ENCODE results near the gene GPR55.

The GPR55 gene

DNA sequence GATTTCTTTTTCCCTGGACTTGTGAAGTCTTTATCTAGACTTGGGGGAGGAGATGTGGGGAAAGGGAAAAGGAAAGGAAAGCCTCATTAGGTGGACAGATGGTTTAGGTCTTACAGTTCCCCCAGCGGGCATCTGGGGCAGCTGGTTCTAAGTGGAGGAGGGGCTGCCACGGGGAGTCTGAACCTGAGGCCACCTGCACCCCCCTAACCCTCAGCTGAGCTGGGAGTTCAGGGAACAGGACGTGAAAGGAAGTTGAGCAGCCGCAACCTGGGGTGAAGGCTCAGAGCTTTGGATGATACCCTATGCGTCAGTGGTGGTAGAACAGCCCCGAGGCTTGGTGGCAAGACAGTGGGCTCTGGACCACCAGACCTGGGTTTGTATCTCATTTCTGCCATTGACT lies 33.5 kb downstream of the GPR55 start:
- POLR2A ChIA-PET = no interaction called here

DNA sequence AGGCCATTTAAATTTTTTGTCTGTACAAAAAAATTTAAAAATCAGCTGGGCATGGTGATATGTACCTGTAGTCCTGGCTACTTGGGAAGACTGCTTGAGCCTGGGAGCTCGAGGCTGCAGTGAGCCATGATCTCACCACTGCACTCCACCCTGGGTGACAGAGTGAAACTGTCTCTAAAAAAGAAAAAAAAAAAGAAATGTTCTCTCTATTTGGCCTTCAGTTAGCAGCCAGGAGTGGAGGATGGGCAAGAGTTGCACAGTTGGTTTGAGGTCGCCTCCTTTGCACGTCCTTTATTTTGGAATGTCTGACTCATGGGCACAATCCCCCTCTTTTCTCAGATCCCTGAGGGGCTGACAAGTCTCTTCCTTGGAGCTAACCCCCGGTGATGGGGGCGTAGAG lies 34.0 kb downstream of the GPR55 start:
- no peak overlapping the region for H3K4me3 ChIP-seq (ENCODE audit: control insufficient read depth in 1 of 7, extremely low read depth in 1 of 7, insufficient read depth in 4 of 7, low read depth in 2 of 7, low read length in 6 of 7)
- WGBS (ENCODE audit: insufficient coverage) = 90% methylated on average over 2 of the region's 5 CpGs
- CTCF ChIA-PET = interaction anchor here (0.6 to 5.4 kb wide), 9 partner anchors 9 to 500 kb away, joined by 3 to 22 read pairs (median 4); no protein-coding TSS in a partner anchor
- no peaks in the 10 kb centered on the region for H3K27me3 ChIP-seq (replicated peaks in 2 of 5; ENCODE audit: control insufficient read depth in 4 of 5, insufficient read depth in 5 of 5, low read length in 4 of 5)
- POLR2A ChIA-PET = no interaction called here
- no peak overlapping the region for H3K27ac ChIP-seq (ENCODE audit: insufficient read depth in 1 of 2, low read depth in 1 of 2, low read length in 2 of 2, poor library complexity in 1 of 2, severe bottlenecking in 2 of 2)
- H3K36me3 ChIP-seq (ENCODE audit: control insufficient read depth in 4 of 4, insufficient read depth in 4 of 4, low read length in 3 of 4) = no peaks in the 10 kb centered on the region
- DNase-seq = no peak
- H3K9me3 ChIP-seq (ENCODE audit: control extremely low read depth in 1 of 5, control insufficient read depth in 4 of 5, insufficient read depth in 2 of 5, low read depth in 1 of 5, low read length in 4 of 5) = no peaks in the 10 kb centered on the region
- H3K4me1 ChIP-seq (ENCODE audit: control extremely low read depth in 1 of 4, control insufficient read depth in 4 of 4, insufficient read depth in 4 of 4, low read length in 3 of 4) = peaks cover 2 to 31% (median 20%) of the 10 kb centered on the region in 4 experiments

More for the DNA sequence above, 33.5 kb downstream of the GPR55 start:
- CTCF ChIA-PET = interaction anchor here (0.6 to 5.4 kb wide), 8 partner anchors 10 to 43 kb away, joined by 3 to 22 read pairs (median 5); no protein-coding TSS in a partner anchor
- Histone ChIP-seq H3K27ac (ENCODE audit: insufficient read depth in 1 of 2, low read depth in 1 of 2, low read length in 2 of 2, poor library complexity in 1 of 2, severe bottlenecking in 2 of 2) (no peak overlapping the region), H3K9me3 (ENCODE audit: control extremely low read depth in 1 of 5, control insufficient read depth in 4 of 5, insufficient read depth in 2 of 5, low read depth in 1 of 5, low read length in 4 of 5) (no peaks in the 10 kb centered on the region), H3K27me3 (replicated peaks in 2 of 5; ENCODE audit: control insufficient read depth in 4 of 5, insufficient read depth in 5 of 5, low read length in 4 of 5) (no peaks in the 10 kb centered on the region), H3K36me3 (ENCODE audit: control insufficient read depth in 4 of 4, insufficient read depth in 4 of 4, low read length in 3 of 4) (no peaks in the 10 kb centered on the region), H3K4me3 (ENCODE audit: control insufficient read depth in 1 of 7, extremely low read depth in 1 of 7, insufficient read depth in 4 of 7, low read depth in 2 of 7, low read length in 6 of 7) (no peak overlapping the region), H3K4me1 (ENCODE audit: control extremely low read depth in 1 of 4, control insufficient read depth in 4 of 4, insufficient read depth in 4 of 4, low read length in 3 of 4) (peaks cover 2 to 33% (median 16%) of the 10 kb centered on the region in 4 experiments)
- 63% methylated on average over 4 of the region's 6 CpGs for WGBS (ENCODE audit: insufficient coverage)
- DNase-seq = no peak

DNA sequence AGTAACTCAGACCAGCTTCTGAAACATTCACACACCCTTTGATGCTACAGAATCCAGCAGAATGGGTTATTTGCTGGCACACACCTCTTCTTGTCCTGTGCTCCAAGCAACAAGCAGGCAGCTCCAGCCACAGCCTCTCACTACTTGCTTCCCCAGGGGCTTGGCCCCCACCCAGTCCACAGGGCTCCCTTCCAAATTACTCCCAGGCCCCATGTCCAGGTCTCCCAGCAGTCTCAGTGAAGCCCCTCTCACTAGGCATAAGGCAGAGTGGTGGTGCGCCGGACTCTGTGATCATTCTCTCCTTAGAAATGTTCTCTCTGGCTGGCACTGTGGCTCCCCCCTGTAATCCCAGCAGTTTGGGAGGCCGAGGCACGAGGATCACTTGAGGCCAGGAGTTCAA lies 34.4 kb downstream of the GPR55 start:
- no peak for DNase-seq
- Histone ChIP-seq H3K27me3 (replicated peaks in 2 of 5; ENCODE audit: control insufficient read depth in 4 of 5, insufficient read depth in 5 of 5, low read length in 4 of 5) (no peaks in the 10 kb centered on the region), H3K36me3 (ENCODE audit: control insufficient read depth in 4 of 4, insufficient read depth in 4 of 4, low read length in 3 of 4) (no peaks in the 10 kb centered on the region), H3K4me3 (ENCODE audit: control insufficient read depth in 1 of 7, extremely low read depth in 1 of 7, insufficient read depth in 4 of 7, low read depth in 2 of 7, low read length in 6 of 7) (no peak overlapping the region), H3K4me1 (ENCODE audit: control extremely low read depth in 1 of 4, control insufficient read depth in 4 of 4, insufficient read depth in 4 of 4, low read length in 3 of 4) (peaks cover 2 to 31% (median 24%) of the 10 kb centered on the region in 4 experiments), H3K27ac (ENCODE audit: insufficient read depth in 1 of 2, low read depth in 1 of 2, low read length in 2 of 2, poor library complexity in 1 of 2, severe bottlenecking in 2 of 2) (no peak overlapping the region), H3K9me3 (ENCODE audit: control extremely low read depth in 1 of 5, control insufficient read depth in 4 of 5, insufficient read depth in 2 of 5, low read depth in 1 of 5, low read length in 4 of 5) (no peaks in the 10 kb centered on the region)
- ChIA-PET CTCF (interaction anchor here (0.6 to 5.4 kb wide), 8 partner anchors 11 to 501 kb away, joined by 3 to 22 read pairs (median 5); no protein-coding TSS in a partner anchor), POLR2A (no interaction called here)
- WGBS (ENCODE audit: insufficient coverage) = 97% methylated on average over 4 of the region's 4 CpGs

DNA sequence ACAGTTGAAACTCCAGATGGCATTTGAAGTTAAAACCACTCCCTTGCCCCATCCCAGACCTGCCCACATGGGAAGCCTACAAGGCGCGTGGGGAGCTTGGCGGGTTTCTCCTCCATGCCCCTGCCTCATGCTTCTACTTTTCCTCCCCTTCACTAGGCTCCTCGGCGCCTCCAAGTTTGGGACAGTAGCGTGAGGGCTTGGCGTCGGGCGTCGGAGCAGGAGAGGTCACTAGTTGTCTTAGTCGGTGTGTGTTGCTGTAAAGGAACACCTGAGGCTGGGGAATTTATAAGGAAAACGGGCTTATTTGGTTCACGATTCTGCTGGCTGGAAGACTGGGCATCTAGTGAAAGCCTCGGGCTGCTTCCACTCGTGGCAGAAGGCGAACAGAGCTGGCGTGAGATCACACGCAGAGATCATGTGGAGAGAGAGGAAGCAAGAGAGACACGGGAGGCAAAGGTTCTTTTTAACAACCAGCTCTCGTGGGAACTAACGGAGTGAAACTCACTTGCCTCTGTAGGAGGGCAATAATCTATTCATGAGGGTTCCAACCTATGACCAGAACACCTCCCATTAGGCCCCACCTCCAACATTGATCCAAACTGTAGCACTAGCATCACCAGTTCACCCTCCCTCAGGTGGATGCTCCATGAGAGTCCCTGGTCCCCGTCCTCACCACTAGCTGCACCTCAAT lies 35.0 kb downstream of the GPR55 start:
- no peak for DNase-seq
- H3K36me3 ChIP-seq (ENCODE audit: control insufficient read depth in 4 of 4, insufficient read depth in 4 of 4, low read length in 3 of 4) = no peaks in the 10 kb centered on the region
- CTCF ChIA-PET = interaction anchor here (1.2 to 5.4 kb wide), 5 partner anchors 11 to 42 kb away, joined by 3 to 22 read pairs (median 15); no protein-coding TSS in a partner anchor
- no peak overlapping the region for H3K4me3 ChIP-seq (ENCODE audit: control insufficient read depth in 1 of 7, extremely low read depth in 1 of 7, insufficient read depth in 4 of 7, low read depth in 2 of 7, low read length in 6 of 7)
- no peak overlapping the region for H3K27ac ChIP-seq (ENCODE audit: insufficient read depth in 1 of 2, low read depth in 1 of 2, low read length in 2 of 2, poor library complexity in 1 of 2, severe bottlenecking in 2 of 2)
- H3K27me3 ChIP-seq (replicated peaks in 2 of 5; ENCODE audit: control insufficient read depth in 4 of 5, insufficient read depth in 5 of 5, low read length in 4 of 5) = no peaks in the 10 kb centered on the region
- peaks cover 4 to 30% (median 28%) of the 10 kb centered on the region in 4 experiments for H3K4me1 ChIP-seq (ENCODE audit: control extremely low read depth in 1 of 4, control insufficient read depth in 4 of 4, insufficient read depth in 4 of 4, low read length in 3 of 4)
- POLR2A ChIA-PET = no interaction called here
- no peaks in the 10 kb centered on the region for H3K9me3 ChIP-seq (ENCODE audit: control extremely low read depth in 1 of 5, control insufficient read depth in 4 of 5, insufficient read depth in 2 of 5, low read depth in 1 of 5, low read length in 4 of 5)
- 95% methylated on average over 12 of the region's 22 CpGs for WGBS (ENCODE audit: insufficient coverage)

DNA sequence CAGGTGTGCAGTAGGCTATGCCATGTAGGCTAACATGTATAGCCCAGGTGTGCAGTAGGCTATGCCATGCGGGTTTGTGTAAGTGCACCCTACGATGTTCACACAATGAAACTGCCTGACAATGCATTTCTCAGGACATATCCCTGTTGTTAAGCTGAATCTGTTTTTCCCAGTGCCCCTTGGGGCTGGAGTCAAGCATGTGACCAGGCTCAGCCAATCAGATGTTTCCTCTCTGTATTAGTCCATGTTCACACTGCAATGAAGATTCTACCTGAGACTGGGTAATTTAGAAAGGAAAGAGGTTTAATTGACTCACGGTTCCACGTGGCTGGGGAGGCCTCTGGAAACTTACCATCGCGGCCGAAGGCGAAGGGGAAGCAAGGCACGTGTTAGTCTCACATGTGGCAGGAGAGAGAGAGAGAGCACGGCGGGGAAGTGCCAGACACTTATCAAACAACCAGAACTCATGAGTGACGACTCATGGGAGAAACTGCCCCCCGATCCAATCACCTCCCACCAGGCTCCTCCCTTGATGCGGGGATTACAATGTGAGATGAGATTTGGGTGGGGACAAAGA lies 36.1 kb downstream of the GPR55 start:
- H3K4me3 ChIP-seq (ENCODE audit: control insufficient read depth in 1 of 7, extremely low read depth in 1 of 7, insufficient read depth in 4 of 7, low read depth in 2 of 7, low read length in 6 of 7) = no peak overlapping the region
- 95% methylated on average over 9 of the region's 14 CpGs for WGBS (ENCODE audit: insufficient coverage)
- H3K27ac ChIP-seq (ENCODE audit: insufficient read depth in 1 of 2, low read depth in 1 of 2, low read length in 2 of 2, poor library complexity in 1 of 2, severe bottlenecking in 2 of 2) = no peak overlapping the region
- no peaks in the 10 kb centered on the region for H3K27me3 ChIP-seq (replicated peaks in 2 of 5; ENCODE audit: control insufficient read depth in 4 of 5, insufficient read depth in 5 of 5, low read length in 4 of 5)
- no peaks in the 10 kb centered on the region for H3K36me3 ChIP-seq (ENCODE audit: control insufficient read depth in 4 of 4, insufficient read depth in 4 of 4, low read length in 3 of 4)
- CTCF ChIA-PET = interaction anchor here (1.8 kb wide), 1 partner anchor 17 kb away, joined by 5 read pairs; no protein-coding TSS in a partner anchor
- H3K9me3 ChIP-seq (ENCODE audit: control extremely low read depth in 1 of 5, control insufficient read depth in 4 of 5, insufficient read depth in 2 of 5, low read depth in 1 of 5, low read length in 4 of 5) = no peaks in the 10 kb centered on the region
- DNase-seq = no peak
- peaks cover 3 to 20% (median 20%) of the 10 kb centered on the region in 4 experiments for H3K4me1 ChIP-seq (ENCODE audit: control extremely low read depth in 1 of 4, control insufficient read depth in 4 of 4, insufficient read depth in 4 of 4, low read length in 3 of 4)
- POLR2A ChIA-PET = no interaction called here

DNA sequence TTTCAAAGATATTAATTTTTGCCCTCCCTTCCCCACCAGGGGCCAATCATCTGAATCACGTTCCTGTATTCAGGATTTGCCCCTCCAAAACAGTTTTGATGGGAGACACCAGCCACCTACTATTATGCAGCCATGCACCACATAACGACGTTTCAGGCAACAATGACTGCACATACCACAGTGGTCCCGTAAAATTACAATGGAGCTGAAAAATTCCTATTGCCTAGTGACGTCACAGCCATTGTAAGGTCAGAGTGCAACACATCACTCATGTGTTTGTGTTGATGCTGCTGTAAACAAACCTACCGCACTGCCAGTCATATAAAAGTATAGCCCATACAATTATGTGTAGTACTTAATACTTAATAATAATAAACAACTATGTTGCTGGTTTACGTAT lies 37.7 kb downstream of the GPR55 start:
- DNase-seq = no peak
- H3K27ac ChIP-seq (ENCODE audit: insufficient read depth in 1 of 2, low read depth in 1 of 2, low read length in 2 of 2, poor library complexity in 1 of 2, severe bottlenecking in 2 of 2) = no peak overlapping the region
- no peaks in the 10 kb centered on the region for H3K9me3 ChIP-seq (ENCODE audit: control extremely low read depth in 1 of 5, control insufficient read depth in 4 of 5, insufficient read depth in 2 of 5, low read depth in 1 of 5, low read length in 4 of 5)
- H3K36me3 ChIP-seq (ENCODE audit: control insufficient read depth in 4 of 4, insufficient read depth in 4 of 4, low read length in 3 of 4) = no peaks in the 10 kb centered on the region
- no peak overlapping the region for H3K4me3 ChIP-seq (ENCODE audit: control insufficient read depth in 1 of 7, extremely low read depth in 1 of 7, insufficient read depth in 4 of 7, low read depth in 2 of 7, low read length in 6 of 7)
- ChIA-PET CTCF (interaction anchor here (0.8 to 1.8 kb wide), 3 partner anchors 14 to 26 kb away, joined by 3 to 5 read pairs (median 3); no protein-coding TSS in a partner anchor), POLR2A (no interaction called here)
- H3K27me3 ChIP-seq (replicated peaks in 2 of 5; ENCODE audit: control insufficient read depth in 4 of 5, insufficient read depth in 5 of 5, low read length in 4 of 5) = no peaks in the 10 kb centered on the region
- 98% methylated on average over 5 of the region's 7 CpGs for WGBS (ENCODE audit: insufficient coverage)
- H3K4me1 ChIP-seq (ENCODE audit: control extremely low read depth in 1 of 4, control insufficient read depth in 4 of 4, insufficient read depth in 4 of 4, low read length in 3 of 4) = peaks cover 2 to 16% (median 13%) of the 10 kb centered on the region in 4 experiments

DNA sequence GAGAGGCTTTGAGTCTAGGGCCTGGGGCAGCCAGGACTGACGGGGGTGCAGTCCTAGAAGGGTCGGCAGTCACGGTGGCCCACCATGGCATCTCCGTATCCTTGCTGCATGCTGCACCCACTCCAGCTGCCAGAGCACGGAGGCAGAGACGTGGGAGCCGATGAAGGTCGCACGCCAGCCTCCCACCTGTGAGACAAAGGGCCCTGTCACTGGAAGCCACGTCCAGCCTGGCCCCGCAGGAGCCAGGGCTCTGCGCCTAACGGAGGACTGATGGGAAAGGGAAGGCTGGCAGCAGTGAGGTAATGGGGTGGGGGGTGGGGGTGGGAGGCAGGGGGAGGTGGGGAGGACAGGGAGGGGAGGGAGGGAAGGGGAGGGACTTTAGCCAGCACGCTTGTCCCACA lies 38.4 kb downstream of the GPR55 start:
- WGBS (ENCODE audit: insufficient coverage) = 100% methylated on average over 4 of the region's 14 CpGs
- Histone ChIP-seq H3K36me3 (ENCODE audit: control insufficient read depth in 4 of 4, insufficient read depth in 4 of 4, low read length in 3 of 4) (peaks cover 0 to 2% (median 0%) of the 10 kb centered on the region in 4 experiments), H3K27ac (ENCODE audit: insufficient read depth in 1 of 2, low read depth in 1 of 2, low read length in 2 of 2, poor library complexity in 1 of 2, severe bottlenecking in 2 of 2) (no peak overlapping the region), H3K9me3 (ENCODE audit: control extremely low read depth in 1 of 5, control insufficient read depth in 4 of 5, insufficient read depth in 2 of 5, low read depth in 1 of 5, low read length in 4 of 5) (no peaks in the 10 kb centered on the region), H3K27me3 (replicated peaks in 2 of 5; ENCODE audit: control insufficient read depth in 4 of 5, insufficient read depth in 5 of 5, low read length in 4 of 5) (no peaks in the 10 kb centered on the region), H3K4me3 (ENCODE audit: control insufficient read depth in 1 of 7, extremely low read depth in 1 of 7, insufficient read depth in 4 of 7, low read depth in 2 of 7, low read length in 6 of 7) (no peak overlapping the region), H3K4me1 (ENCODE audit: control extremely low read depth in 1 of 4, control insufficient read depth in 4 of 4, insufficient read depth in 4 of 4, low read length in 3 of 4) (peaks cover 2 to 17% (median 14%) of the 10 kb centered on the region in 4 experiments)
- ChIA-PET CTCF (interaction anchor here (1.1 to 1.5 kb wide), 5 partner anchors 15 to 105 kb away, joined by 3 to 5 read pairs (median 4); no protein-coding TSS in a partner anchor), POLR2A (no interaction called here)
- no peak for DNase-seq
